ENCODE measurements around the gene RPGRIP1L.

The RPGRIP1L gene

DNA sequence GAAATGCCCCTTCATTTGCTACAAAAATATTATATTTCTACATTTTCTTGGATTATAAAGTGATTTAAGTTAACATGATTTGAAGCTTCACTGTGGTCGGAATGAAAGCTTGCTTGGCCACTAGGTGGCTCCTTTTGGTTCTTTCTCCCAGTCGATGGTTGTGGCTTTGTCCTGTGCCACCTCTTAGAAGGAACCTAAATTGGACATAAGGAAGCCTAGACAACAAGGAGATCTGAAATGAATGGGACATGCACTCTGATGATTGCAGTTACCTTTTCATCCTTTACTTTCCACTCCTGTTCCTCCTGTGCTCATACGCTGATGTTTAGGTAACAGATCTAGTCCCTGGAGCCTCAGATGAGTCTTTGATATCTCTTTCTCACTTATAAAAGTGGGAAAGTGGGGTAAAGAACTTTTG, 39.5 kb upstream of the RPGRIP1L start:
- peak; percentile 51 for DNase-seq (ENCODE audit: low read depth)
- TF ChIP-seq, protein P1, sequence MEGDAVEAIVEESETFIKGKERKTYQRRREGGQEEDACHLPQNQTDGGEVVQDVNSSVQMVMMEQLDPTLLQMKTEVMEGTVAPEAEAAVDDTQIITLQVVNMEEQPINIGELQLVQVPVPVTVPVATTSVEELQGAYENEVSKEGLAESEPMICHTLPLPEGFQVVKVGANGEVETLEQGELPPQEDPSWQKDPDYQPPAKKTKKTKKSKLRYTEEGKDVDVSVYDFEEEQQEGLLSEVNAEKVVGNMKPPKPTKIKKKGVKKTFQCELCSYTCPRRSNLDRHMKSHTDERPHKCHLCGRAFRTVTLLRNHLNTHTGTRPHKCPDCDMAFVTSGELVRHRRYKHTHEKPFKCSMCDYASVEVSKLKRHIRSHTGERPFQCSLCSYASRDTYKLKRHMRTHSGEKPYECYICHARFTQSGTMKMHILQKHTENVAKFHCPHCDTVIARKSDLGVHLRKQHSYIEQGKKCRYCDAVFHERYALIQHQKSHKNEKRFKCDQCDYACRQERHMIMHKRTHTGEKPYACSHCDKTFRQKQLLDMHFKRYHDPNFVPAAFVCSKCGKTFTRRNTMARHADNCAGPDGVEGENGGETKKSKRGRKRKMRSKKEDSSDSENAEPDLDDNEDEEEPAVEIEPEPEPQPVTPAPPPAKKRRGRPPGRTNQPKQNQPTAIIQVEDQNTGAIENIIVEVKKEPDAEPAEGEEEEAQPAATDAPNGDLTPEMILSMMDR (conservative IDR thresholded peaks at IDR 0.05; ENCODE audit: control insufficient read depth, insufficient read depth, low read depth, low read length), result peak; percentile 71
- H3K4me3 ChIP-seq (ENCODE audit: control insufficient read depth, low read depth, low read length), result no peak overlapping the region

DNA sequence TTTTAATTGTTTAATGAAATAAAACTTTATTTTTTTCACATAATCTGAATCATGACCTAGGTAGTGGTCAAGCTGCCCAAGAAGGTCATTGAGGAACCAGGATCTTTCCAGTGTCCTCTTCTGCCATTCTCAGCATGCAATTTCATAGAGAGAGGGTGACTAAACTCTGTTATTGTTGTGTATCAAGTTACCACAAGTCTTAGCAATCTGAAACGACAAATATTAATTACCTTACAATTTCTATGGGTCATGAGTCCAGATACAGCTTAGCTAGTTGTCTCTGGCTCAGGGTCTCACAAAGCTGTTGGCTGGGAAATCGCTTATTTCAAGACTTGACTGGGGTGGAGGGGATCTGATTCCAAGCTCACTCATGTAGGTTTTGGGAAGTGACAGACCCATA, 37.9 kb upstream of the RPGRIP1L start:
- no peak for DNase-seq (ENCODE audit: low read depth)
- no peak overlapping the region for H3K4me3 ChIP-seq (ENCODE audit: control insufficient read depth, low read depth, low read length)
- TF ChIP-seq, protein P1 (conservative IDR thresholded peaks at IDR 0.05; ENCODE audit: control insufficient read depth, insufficient read depth, low read depth, low read length), result no peak

DNA sequence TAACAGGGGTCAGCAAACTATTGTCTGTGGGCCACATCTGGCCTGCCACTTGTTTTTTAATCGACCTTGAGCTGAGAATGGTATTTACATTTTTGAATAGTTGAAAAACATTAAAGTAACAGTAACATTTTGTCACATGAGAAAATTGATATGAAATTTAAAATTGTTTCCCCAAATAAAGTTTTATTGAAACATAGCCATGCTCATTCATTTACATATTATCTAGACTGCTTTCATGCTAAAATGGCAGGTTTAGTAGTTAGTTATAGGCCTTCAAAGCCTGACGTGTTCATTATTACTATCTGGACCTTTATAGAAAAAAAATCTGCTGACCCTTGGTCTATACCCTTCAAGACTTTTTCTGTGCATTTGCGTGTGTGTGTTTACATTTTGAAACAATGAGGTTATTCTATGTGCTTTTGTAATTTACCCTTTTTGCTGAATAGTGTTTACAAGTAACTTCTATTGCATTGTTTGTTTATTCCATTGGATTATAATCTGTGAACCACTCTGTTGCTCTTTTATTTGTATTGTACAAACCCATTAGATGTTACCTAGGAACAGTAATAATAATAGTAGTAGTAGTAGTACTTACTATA, 37.4 kb upstream of the RPGRIP1L start:
- DNase-seq (ENCODE audit: low read depth), result no peak
- TF ChIP-seq, protein P1 (conservative IDR thresholded peaks at IDR 0.05; ENCODE audit: control insufficient read depth, insufficient read depth, low read depth, low read length), result no peak
- H3K4me3 ChIP-seq (ENCODE audit: control insufficient read depth, low read depth, low read length), result no peak overlapping the region

GRCh38 chr16:53740476-53740875, 36.8 kb upstream of the RPGRIP1L start:
- no peak for DNase-seq (ENCODE audit: low read depth)

GRCh38 chr16:53737552-53737951, 33.9 kb upstream of the RPGRIP1L start:
- no peak for DNase-seq (ENCODE audit: low read depth)
- TF ChIP-seq, protein P1 (conservative IDR thresholded peaks at IDR 0.05; ENCODE audit: control insufficient read depth, insufficient read depth, low read depth, low read length), result no peak
- H3K4me3 ChIP-seq (ENCODE audit: control insufficient read depth, low read depth, low read length), result no peak overlapping the region

More at GRCh38 chr16:53740476-53740875, 36.8 kb upstream of the RPGRIP1L start:
- TF ChIP-seq, protein P1 (conservative IDR thresholded peaks at IDR 0.05; ENCODE audit: control insufficient read depth, insufficient read depth, low read depth, low read length), result no peak
- H3K4me3 ChIP-seq (ENCODE audit: control insufficient read depth, low read depth, low read length), result no peak overlapping the region

GRCh38 chr16:53736297-53736696, 32.6 kb upstream of the RPGRIP1L start:
- DNase-seq (ENCODE audit: low read depth), result no peak
- no peak overlapping the region for H3K4me3 ChIP-seq (ENCODE audit: control insufficient read depth, low read depth, low read length)
- TF ChIP-seq, protein P1 (conservative IDR thresholded peaks at IDR 0.05; ENCODE audit: control insufficient read depth, insufficient read depth, low read depth, low read length), result no peak

- TF ChIP-seq, protein P1 (conservative IDR thresholded peaks at IDR 0.05; ENCODE audit: control insufficient read depth, insufficient read depth, low read depth, low read length), result no peak
- no peak overlapping the region for H3K4me3 ChIP-seq (ENCODE audit: control insufficient read depth, low read depth, low read length)
- no peak for DNase-seq (ENCODE audit: low read depth)
Observed at GRCh38 chr16:53734908-53735307, 31.2 kb upstream of the RPGRIP1L start.

Measured in fibroblast of mammary gland (primary cell).